Measurements from ENCODE around the gene CLPTM1L. TPM values are rescaled to one million over a fixed set of nuclear protein-coding genes. Genes with fewer than 3 reads are reported as not detected.

The CLPTM1L gene
- total and polyA plus RNA-seq, 10 donors = 39.7 to 118 (median 94.9) TPM

DNA sequence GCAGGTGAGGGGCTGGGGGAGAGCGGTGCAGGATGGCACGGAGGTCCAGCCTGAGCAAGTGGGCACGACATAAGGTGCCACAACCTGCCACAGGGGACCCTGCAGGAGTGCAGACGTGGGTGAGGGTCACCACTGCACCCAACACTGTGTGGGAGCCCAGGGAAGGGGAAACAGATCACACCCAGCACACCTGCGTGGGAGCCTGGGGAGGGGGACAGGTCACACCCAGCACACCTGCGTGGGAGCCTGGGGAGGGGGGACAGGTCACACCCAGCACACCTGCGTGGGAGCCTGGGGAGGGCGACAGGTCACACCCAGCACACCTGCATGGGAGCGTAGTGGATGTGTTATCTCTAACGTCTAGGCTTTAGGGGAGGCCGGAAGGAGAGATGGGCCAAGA, 47.4 kb upstream of the CLPTM1L start:
- no peak overlapping the region for H3K27ac ChIP-seq
- intact Hi-C loops (cut with DNase I; ENCODE audit: low total_unique reads) = no loop called here

GRCh38 chr5:1391691-1392090, 46.8 kb upstream of the CLPTM1L start:
- H3K9me3 ChIP-seq = no peaks in the 10 kb centered on the region
- H3K27me3 ChIP-seq (replicated peaks in 1 of 7) = peaks cover 0 to 87% (median 11%) of the 10 kb centered on the region in 7 donors
- H3K4me1 ChIP-seq = peaks cover 0 to 8% (median 5%) of the 10 kb centered on the region in 6 donors
- no peak overlapping the region for H3K27ac ChIP-seq
- DNase-seq = no peak
- TF ChIP-seq POLR2AphosphoS5 (IDR thresholded peaks at IDR 0.05) (no peak), POLR2A (IDR thresholded peaks at IDR 0.05) (no peak), CTCF (IDR thresholded peaks at IDR 0.05 in 8 of 11, conservative IDR thresholded peaks at IDR 0.05 in 3 of 11) (no peak)
- intact Hi-C loops (cut with DNase I; ENCODE audit: low total_unique reads) = no loop called here
- no peak overlapping the region for H3K4me3 ChIP-seq
- no peaks in the 10 kb centered on the region for H3K36me3 ChIP-seq
- WGBS, 5 donors = 72 to 87% (median 76%) methylated on average over 5 to 11 of the region's 11 CpGs

More for the DNA sequence above, 47.4 kb upstream of the CLPTM1L start:
- H3K4me1 ChIP-seq = peaks cover 0 to 2% (median 0%) of the 10 kb centered on the region in 6 donors
- H3K9me3 ChIP-seq = no peaks in the 10 kb centered on the region
- no peak for TF ChIP-seq POLR2A (IDR thresholded peaks at IDR 0.05)
- no peak overlapping the region for H3K4me3 ChIP-seq
- H3K27me3 ChIP-seq (replicated peaks in 1 of 7) = peaks cover 0 to 85% (median 11%) of the 10 kb centered on the region in 7 donors
- 72 to 80% (median 78%) methylated on average over 9 to 11 of the region's 11 CpGs for WGBS, 5 donors
- DNase-seq = no peak
- H3K36me3 ChIP-seq = no peaks in the 10 kb centered on the region

GRCh38 chr5:1390861-1391600, 46.1 kb upstream of the CLPTM1L start:
- DNase-seq = no peak
- peaks cover 0 to 14% (median 10%) of the 10 kb centered on the region in 6 donors for H3K4me1 ChIP-seq
- intact Hi-C loops (cut with DNase I; ENCODE audit: low total_unique reads) = no loop called here
- H3K9me3 ChIP-seq = no peaks in the 10 kb centered on the region
- peaks cover 0 to 86% (median 11%) of the 10 kb centered on the region in 7 donors for H3K27me3 ChIP-seq (replicated peaks in 1 of 7)
- 72 to 89% (median 78%) methylated on average over 16 to 21 of the region's 21 CpGs for WGBS, 5 donors
- no peak for TF ChIP-seq POLR2AphosphoS5 (IDR thresholded peaks at IDR 0.05)
- no peak for TF ChIP-seq POLR2A (IDR thresholded peaks at IDR 0.05)
- TF ChIP-seq CTCF (IDR thresholded peaks at IDR 0.05 in 8 of 11, conservative IDR thresholded peaks at IDR 0.05 in 3 of 11) = no peak
- no peak overlapping the region for H3K4me3 ChIP-seq
- H3K27ac ChIP-seq = no peak overlapping the region
- H3K36me3 ChIP-seq = no peaks in the 10 kb centered on the region

DNA sequence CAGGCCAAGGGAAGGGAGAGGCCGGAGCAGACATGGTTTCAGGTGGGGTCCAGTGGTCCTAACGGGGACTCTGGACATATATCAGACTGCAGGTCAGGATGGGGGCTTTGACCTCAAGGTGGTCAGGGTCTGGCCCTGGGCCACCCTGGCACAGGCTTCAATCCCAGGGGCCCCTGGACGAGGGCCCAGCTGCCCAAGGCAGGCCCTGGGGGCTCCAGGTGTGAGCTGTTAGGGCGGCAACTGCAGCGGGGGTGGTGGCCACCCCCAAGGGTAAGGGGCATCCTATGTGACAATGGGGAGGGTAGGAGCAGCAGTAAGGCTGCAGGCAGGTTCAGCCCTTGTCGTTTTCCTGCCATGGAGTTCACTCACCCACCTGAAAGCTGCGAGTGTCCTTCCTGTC, 45.4 kb upstream of the CLPTM1L start:
- DNase-seq = no peak
- WGBS, 5 donors = 57 to 94% (median 79%) methylated on average over 2 to 7 of the region's 7 CpGs

GRCh38 chr5:1388383-1388967, 43.6 kb upstream of the CLPTM1L start:
- H3K9me3 ChIP-seq = no peaks in the 10 kb centered on the region
- H3K27me3 ChIP-seq (replicated peaks in 1 of 7) = peaks cover 0 to 60% (median 6%) of the 10 kb centered on the region in 7 donors
- 89 to 92% (median 92%) methylated on average over 4 of the region's 4 CpGs for WGBS, 5 donors
- H3K36me3 ChIP-seq = no peaks in the 10 kb centered on the region
- H3K4me3 ChIP-seq = no peak overlapping the region
- DNase-seq = no peak
- intact Hi-C loops (cut with DNase I; ENCODE audit: low total_unique reads) = loop anchor here (10.0 kb wide), 1 partner anchor 256 kb away; no protein-coding TSS in a partner anchor
- TF ChIP-seq POLR2A (IDR thresholded peaks at IDR 0.05) (no peak), CTCF (IDR thresholded peaks at IDR 0.05 in 8 of 11, conservative IDR thresholded peaks at IDR 0.05 in 3 of 11) (no peak), POLR2AphosphoS5 (IDR thresholded peaks at IDR 0.05) (no peak)
- peaks cover 5 to 25% (median 17%) of the 10 kb centered on the region in 6 donors for H3K4me1 ChIP-seq
- H3K27ac ChIP-seq = no peak overlapping the region

More for the DNA sequence above, 45.4 kb upstream of the CLPTM1L start:
- no peaks in the 10 kb centered on the region for H3K36me3 ChIP-seq
- H3K27ac ChIP-seq = no peak overlapping the region
- H3K4me3 ChIP-seq = no peak overlapping the region
- peaks cover 4 to 21% (median 14%) of the 10 kb centered on the region in 6 donors for H3K4me1 ChIP-seq
- intact Hi-C loops (cut with DNase I; ENCODE audit: low total_unique reads) = no loop called here
- peaks cover 0 to 79% (median 11%) of the 10 kb centered on the region in 7 donors for H3K27me3 ChIP-seq (replicated peaks in 1 of 7)
- H3K9me3 ChIP-seq = no peaks in the 10 kb centered on the region
- TF ChIP-seq POLR2AphosphoS5 (IDR thresholded peaks at IDR 0.05) = no peak
